ENCODE data around the gene ITGB1BP1. TPM values are rescaled to one million over a fixed set of nuclear protein-coding genes. Genes with fewer than 3 reads are reported as not detected.

The ITGB1BP1 gene
- total RNA-seq, 1 donor from 2014 or later = 98.0 TPM

DNA sequence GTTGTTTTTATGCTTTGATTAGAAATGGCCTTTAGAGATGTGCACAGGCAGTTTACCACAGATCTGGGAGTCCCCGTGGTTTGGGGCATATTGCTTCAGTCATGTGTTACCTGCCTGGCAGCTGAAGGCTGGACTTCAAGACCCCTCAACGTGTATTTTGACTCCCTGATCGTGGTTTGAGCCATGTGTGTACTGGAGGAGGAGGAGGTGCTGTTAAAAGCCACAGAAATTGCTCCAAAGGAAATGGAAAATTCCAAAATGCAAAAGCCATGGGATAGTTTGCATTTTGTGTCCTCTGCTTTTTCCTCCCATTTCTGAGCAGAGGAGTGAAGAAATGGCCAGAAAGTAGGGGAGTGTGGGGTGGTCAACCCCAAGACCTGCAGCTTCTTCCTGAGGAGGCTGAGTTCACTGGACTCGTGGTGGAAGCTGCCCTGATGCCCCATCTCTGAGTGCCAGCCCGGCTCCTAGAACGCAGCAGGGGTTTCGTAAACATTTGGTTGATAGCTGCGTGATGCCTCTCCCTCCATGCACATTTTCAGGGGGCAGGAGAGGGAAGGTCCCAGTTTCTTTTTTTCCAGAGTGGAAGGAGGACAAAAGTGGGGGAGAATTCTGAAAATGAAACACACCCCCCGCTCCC, 45.7 kb downstream of the ITGB1BP1 start:
- Mint-ChIP-seq H3K27me3 (ENCODE audit: unreplicated experiment) (no peaks in the 10 kb centered on the region), H3K27ac (ENCODE audit: unreplicated experiment) (peak overlapping the region; percentile 86), H3K9me3 (ENCODE audit: unreplicated experiment) (no peaks in the 10 kb centered on the region), H3K36me3 (ENCODE audit: unreplicated experiment) (peaks cover 41% of the 10 kb centered on the region), H3K4me3 (ENCODE audit: unreplicated experiment) (no peak overlapping the region), H3K4me1 (ENCODE audit: unreplicated experiment) (peaks cover 41% of the 10 kb centered on the region)
- DNase-seq (ENCODE audit: extremely low spot score, unreplicated experiment) = no peak
- TF ChIP-seq CTCF (IDR thresholded peaks at IDR 0.05) = no peak

DNA sequence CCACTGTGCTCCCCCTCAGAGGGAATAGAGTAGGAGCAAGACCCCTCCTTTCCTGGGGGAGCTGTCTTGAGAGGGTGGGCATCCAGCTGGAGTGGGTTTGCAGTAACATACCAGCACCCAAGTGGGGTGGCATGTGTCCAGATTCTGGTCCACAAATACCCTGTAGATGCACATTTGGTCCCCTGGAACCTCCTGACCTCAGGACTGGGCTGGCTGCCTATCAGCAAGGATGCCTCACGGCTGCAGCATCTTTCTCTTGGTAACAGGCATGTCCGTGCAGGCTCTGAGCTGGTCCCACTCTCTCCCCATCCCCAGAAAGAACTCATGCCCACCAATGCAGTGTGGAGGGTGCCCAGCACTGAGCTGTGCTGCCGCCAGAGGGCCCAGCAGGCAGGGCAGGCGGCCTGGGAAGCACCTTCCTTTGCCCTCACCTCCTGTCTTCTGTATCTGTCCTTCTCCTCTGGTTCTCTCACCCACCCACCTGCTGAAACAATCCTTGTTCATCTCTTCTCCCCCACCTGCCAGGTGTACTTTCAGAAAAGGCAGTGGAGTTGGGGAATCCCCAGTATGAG, 47.4 kb downstream of the ITGB1BP1 start:
- H3K4me3 Mint-ChIP-seq (ENCODE audit: unreplicated experiment) = no peak overlapping the region
- no peaks in the 10 kb centered on the region for H3K9me3 Mint-ChIP-seq (ENCODE audit: unreplicated experiment)
- TF ChIP-seq CTCF (IDR thresholded peaks at IDR 0.05) = no peak
- no peaks in the 10 kb centered on the region for H3K27me3 Mint-ChIP-seq (ENCODE audit: unreplicated experiment)
- H3K4me1 Mint-ChIP-seq (ENCODE audit: unreplicated experiment) = peaks cover 37% of the 10 kb centered on the region
- DNase-seq (ENCODE audit: extremely low spot score, unreplicated experiment) = no peak
- peak overlapping the region; percentile 68 for H3K27ac Mint-ChIP-seq (ENCODE audit: unreplicated experiment)
- peaks cover 42% of the 10 kb centered on the region for H3K36me3 Mint-ChIP-seq (ENCODE audit: unreplicated experiment)

DNA sequence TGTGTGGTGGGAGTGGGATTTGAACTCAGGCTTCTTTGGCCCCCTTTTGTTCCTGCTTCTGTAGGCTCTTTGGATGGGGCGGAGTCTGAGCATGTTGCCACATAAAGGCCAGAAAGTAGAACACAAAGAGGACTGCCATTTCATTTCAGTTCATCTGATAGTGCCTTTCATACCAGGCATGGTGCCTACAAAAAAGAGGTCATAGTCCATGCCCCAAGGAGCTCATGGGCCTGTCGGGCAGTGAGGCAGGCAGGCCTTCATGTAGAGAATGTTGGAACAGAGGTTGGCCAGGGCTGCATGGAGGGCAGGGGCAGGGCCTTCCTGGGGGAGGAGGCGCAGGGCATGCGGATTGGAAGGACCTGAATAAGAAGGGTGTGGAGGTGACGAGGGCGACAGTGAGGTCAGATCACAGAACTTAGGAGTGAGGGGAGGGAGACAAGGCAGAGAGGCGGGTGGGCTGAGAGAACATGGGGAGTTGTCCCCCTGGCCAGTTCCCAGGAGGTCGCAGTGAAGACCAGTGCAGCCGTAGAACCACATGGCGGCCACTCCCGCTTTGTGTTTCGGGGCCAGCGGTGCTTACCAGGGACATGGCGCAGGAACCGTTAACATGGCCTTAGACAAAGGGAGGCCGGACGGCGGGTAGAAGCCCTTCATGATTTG, 49.1 kb downstream of the ITGB1BP1 start:
- Mint-ChIP-seq H3K4me1 (ENCODE audit: unreplicated experiment) (peaks cover 35% of the 10 kb centered on the region), H3K27ac (ENCODE audit: unreplicated experiment) (peak overlapping the region; percentile 34), H3K36me3 (ENCODE audit: unreplicated experiment) (peaks cover 48% of the 10 kb centered on the region), H3K9me3 (ENCODE audit: unreplicated experiment) (no peaks in the 10 kb centered on the region), H3K27me3 (ENCODE audit: unreplicated experiment) (no peaks in the 10 kb centered on the region), H3K4me3 (ENCODE audit: unreplicated experiment) (no peak overlapping the region)
- no peak for DNase-seq (ENCODE audit: extremely low spot score, unreplicated experiment)
- no peak for TF ChIP-seq CTCF (IDR thresholded peaks at IDR 0.05)

DNA sequence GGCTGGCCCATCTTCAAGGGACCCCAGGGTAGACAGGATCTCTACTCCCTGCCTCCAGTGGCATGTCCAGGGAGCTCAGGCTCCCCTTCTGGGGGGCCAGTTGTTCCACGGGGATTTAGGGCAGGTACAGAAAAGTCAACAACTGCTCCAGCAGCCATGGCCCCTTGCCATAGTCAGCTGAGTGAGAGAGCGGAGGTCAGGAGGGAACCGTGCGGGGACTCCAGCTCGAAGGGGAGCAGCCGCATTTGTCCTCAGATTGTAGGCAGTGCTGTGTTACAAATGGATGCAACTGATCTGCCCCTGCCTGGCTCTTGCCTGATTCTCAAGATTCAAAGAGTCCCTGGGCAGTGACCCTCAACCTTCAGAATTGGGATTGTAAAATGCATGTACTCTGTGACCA, 49.9 kb downstream of the ITGB1BP1 start:
- no peak for DNase-seq (ENCODE audit: extremely low spot score, unreplicated experiment)
- no peak overlapping the region for H3K27ac Mint-ChIP-seq (ENCODE audit: unreplicated experiment)
- peaks cover 27% of the 10 kb centered on the region for H3K4me1 Mint-ChIP-seq (ENCODE audit: unreplicated experiment)
- no peaks in the 10 kb centered on the region for H3K27me3 Mint-ChIP-seq (ENCODE audit: unreplicated experiment)
- TF ChIP-seq CTCF (IDR thresholded peaks at IDR 0.05) = no peak
- no peak overlapping the region for H3K4me3 Mint-ChIP-seq (ENCODE audit: unreplicated experiment)
- no peaks in the 10 kb centered on the region for H3K9me3 Mint-ChIP-seq (ENCODE audit: unreplicated experiment)
- H3K36me3 Mint-ChIP-seq (ENCODE audit: unreplicated experiment) = peaks cover 49% of the 10 kb centered on the region

- no peak overlapping the region for H3K4me3 Mint-ChIP-seq (ENCODE audit: unreplicated experiment)
- H3K36me3 Mint-ChIP-seq (ENCODE audit: unreplicated experiment) = peaks cover 52% of the 10 kb centered on the region
- DNase-seq (ENCODE audit: extremely low spot score, unreplicated experiment) = no peak
- no peak overlapping the region for H3K27ac Mint-ChIP-seq (ENCODE audit: unreplicated experiment)
- no peaks in the 10 kb centered on the region for H3K27me3 Mint-ChIP-seq (ENCODE audit: unreplicated experiment)
- no peaks in the 10 kb centered on the region for H3K9me3 Mint-ChIP-seq (ENCODE audit: unreplicated experiment)
- TF ChIP-seq CTCF (IDR thresholded peaks at IDR 0.05) = no peak
- peaks cover 23% of the 10 kb centered on the region for H3K4me1 Mint-ChIP-seq (ENCODE audit: unreplicated experiment)
These were observed 50.3 kb downstream of the ITGB1BP1 start for GRCh38 chr2:9373047-9373446.

Measured in osteocyte (in vitro differentiated cells).